GM12878 (cell line): Measurements from ENCODE around the gene TCF15. TPM values are rescaled to one million over a fixed set of nuclear protein-coding genes. Genes with fewer than 3 reads are reported as not detected.

Experiments used
- ATAC-seq: fragments of 200-7000 bp; cut with Tn5 transposase; 3 replicates; pipeline ENCODE4 v1.9.1; 2020; ENCODE audit warnings: mild to moderate bottlenecking, moderate library complexity
- BruUV-seq: library from RNA; stranded (reverse); fragments of 400-500 nt; replicated peaks from 2 replicates; lab custom pipeline; 2021; lab: Mats Ljungman, UMichigan
- CTCF ChIA-PET: fragments of 300-600 bp; sonication (Branson Sonifier 250); formaldehyde crosslinking; extraction: SDS; loops from one replicate; lab custom pipeline; 2021; ENCODE audit warnings: inconsistent platforms; lab: Yijun Ruan, JAX
- POLR2A ChIA-PET: fragments of 350-600 bp; formaldehyde crosslinking; extraction: SDS; loops from one replicate; lab custom pipeline; 2021; ENCODE audit warnings: inconsistent platforms; lab: Charles Lee
- RAD21 ChIA-PET: fragments of 300-600 bp; sonication (Branson Sonifier 250); formaldehyde crosslinking; loops from one replicate; lab custom pipeline; 2023; ENCODE audit warnings: antibody characterized with exemption; ENCODE audit not compliant: unreplicated experiment; lab: Charles Lee
- SMC1A ChIA-PET: fragments of 300-600 bp; sonication (Branson Sonifier 250); formaldehyde crosslinking; loops from one replicate; lab custom pipeline; 2023; ENCODE audit not compliant: unreplicated experiment, uncharacterized antibody; lab: Charles Lee
- DNase-seq: peaks from one replicate; pipeline ENCODE4 v3.0.0-alpha.2; 2011; ENCODE audit warnings: low read depth, low spot score
- FAIRE-seq: peaks from 3 replicates; lab custom pipeline; 2011; peaks lifted over from hg19 to GRCh38; lab: Jason Lieb, UNC
- H2AFZ ChIP-seq: 2 replicates; pipeline ENCODE4 v1.6.0; 2011; ENCODE audit warnings: low read depth, low read length, control low read depth; ENCODE audit not compliant: control insufficient read depth
- H3K27ac ChIP-seq: 2 replicates; pipeline ENCODE4 v1.5.1; 2011; ENCODE audit warnings: control low read depth; ENCODE audit not compliant: control insufficient read depth, insufficient read depth
- H3K27me3 ChIP-seq, 2 experiments: replicated peaks in 1 of 2; 2 replicates each; pipeline versions ENCODE4 v1.6.0 to v1.6.1; 2011; ENCODE audit warnings: low read length in 1 of 2; ENCODE audit not compliant: control insufficient read depth in 2 of 2, insufficient read depth in 2 of 2
- H3K36me3 ChIP-seq, 2 experiments: 2 replicates each; pipeline ENCODE4 v1.5.1; 2011; ENCODE audit warnings: low read length in 1 of 2; ENCODE audit not compliant: control insufficient read depth in 2 of 2, insufficient read depth in 2 of 2
- H3K4me1 ChIP-seq: 2 replicates; pipeline ENCODE4 v1.6.1; 2011; ENCODE audit warnings: mild to moderate bottlenecking, low read length, moderate library complexity, mixed read lengths; ENCODE audit not compliant: control insufficient read depth, insufficient read depth
- H3K4me2 ChIP-seq: 2 replicates; pipeline ENCODE4 v1.6.0; 2011; ENCODE audit warnings: control low read depth; ENCODE audit not compliant: control insufficient read depth, insufficient read depth
- H3K4me3 ChIP-seq: fragments of 200-600 bp; sonication (generic); 2 replicates; pipeline ENCODE4 v1.5.1; 2016
- H3K79me2 ChIP-seq: 2 replicates; pipeline ENCODE4 v1.6.0; 2011; ENCODE audit warnings: low read length; ENCODE audit not compliant: control insufficient read depth, insufficient read depth
- H3K9ac ChIP-seq: 2 replicates; pipeline ENCODE4 v1.8.0; 2011; ENCODE audit warnings: low read length, control low read depth, mixed read lengths; ENCODE audit not compliant: control insufficient read depth, insufficient read depth
- H3K9me3 ChIP-seq: replicated peaks from 3 replicates; pipeline ENCODE4 v1.5.1; 2011; ENCODE audit warnings: mild to moderate bottlenecking, low read length; ENCODE audit not compliant: control insufficient read depth, insufficient read depth
- H4K20me1 ChIP-seq: 2 replicates; pipeline ENCODE4 v1.6.0; 2011; ENCODE audit not compliant: control insufficient read depth, insufficient read depth
- CBX3 ChIP-seq: fragments of 200-600 bp; sonication (generic); IDR thresholded peaks from 2 replicates; pipeline ENCODE4 v1.6.1; 2016; ENCODE audit warnings: low read depth, borderline replicate concordance
- CEBPB ChIP-seq, 2 experiments: fragments of 150-350 bp in 1 of 2; IDR thresholded peaks; 2 replicates each; pipeline ENCODE4 v1.6.1; 2012 to 2014; ENCODE audit warnings: low read depth in 2 of 2, low read length in 2 of 2, borderline replicate concordance in 1 of 2, inconsistent platforms in 1 of 2
- E2F4 ChIP-seq: IDR thresholded peaks from 2 replicates; pipeline ENCODE4 v1.6.1; 2012; ENCODE audit warnings: low read depth, low read length, improper control_type of control experiment
- HDAC2 ChIP-seq: fragments of 200-600 bp; sonication (generic); IDR thresholded peaks from 2 replicates; pipeline ENCODE4 v1.6.1; 2017
- IKZF1 ChIP-seq: fragments of 450-650 bp; conservative IDR thresholded peaks from 2 replicates; pipeline ENCODE4 v1.6.1; 2017; ENCODE audit warnings: antibody characterized with exemption, mild to moderate bottlenecking
- IRF5 ChIP-seq: fragments of 450-650 bp; IDR thresholded peaks from 2 replicates; pipeline ENCODE4 v1.6.1; 2017; ENCODE audit warnings: borderline replicate concordance
- JUND ChIP-seq: IDR thresholded peaks from 2 replicates; pipeline ENCODE4 v1.6.1; 2012; ENCODE audit warnings: low read depth, mild to moderate bottlenecking, low read length, improper control_type of control experiment, moderate library complexity
- MXI1 ChIP-seq: fragments of 150-350 bp; IDR thresholded peaks from 2 replicates; pipeline ENCODE4 v1.6.1; 2011; ENCODE audit warnings: low read depth, mild to moderate bottlenecking, inconsistent platforms, low read length, improper control_type of control experiment
- NFYA ChIP-seq: IDR thresholded peaks from 2 replicates; pipeline ENCODE4 v1.6.1; 2011; ENCODE audit warnings: low read depth, mild to moderate bottlenecking, low read length, improper control_type of control experiment, borderline replicate concordance
- NFYB ChIP-seq: IDR thresholded peaks from 2 replicates; pipeline ENCODE4 v1.6.1; 2011; ENCODE audit warnings: low read depth, mild to moderate bottlenecking, low read length, improper control_type of control experiment, moderate library complexity; ENCODE audit not compliant: insufficient read depth
- NRF1 ChIP-seq: conservative IDR thresholded peaks from 2 replicates; pipeline ENCODE4 v1.6.1; 2011; ENCODE audit warnings: mild to moderate bottlenecking, low read depth, low read length, improper control_type of control experiment
- PRDM15 ChIP-seq: fragments of 450-650 bp; formaldehyde crosslinking; IDR thresholded peaks from 2 replicates; pipeline ENCODE4 v1.4.0; 2020; ENCODE audit warnings: mild to moderate bottlenecking, moderate library complexity
- RAD21 ChIP-seq: IDR thresholded peaks from 2 replicates; pipeline ENCODE4 v1.6.1; 2011; ENCODE audit warnings: mild to moderate bottlenecking, low read depth, low read length, moderate library complexity; ENCODE audit not compliant: insufficient read depth
- SIN3A ChIP-seq: IDR thresholded peaks from 2 replicates; pipeline ENCODE4 v1.6.1; 2012; ENCODE audit warnings: low read depth, low read length, improper control_type of control experiment
- TCF3 ChIP-seq: IDR thresholded peaks from 2 replicates; pipeline ENCODE4 v1.6.1; 2012; ENCODE audit warnings: low read depth, mild to moderate bottlenecking, low read length, borderline replicate concordance; ENCODE audit not compliant: insufficient read depth
- ZNF24 ChIP-seq: fragments of 450-650 bp; IDR thresholded peaks from 2 replicates; pipeline ENCODE4 v1.6.1; 2017; ENCODE audit warnings: antibody characterized with exemption, mild to moderate bottlenecking
- WGBS: methylation state at CpG from one replicate; pipeline ENCODE4 v1.1.6; 2016; ENCODE audit warnings: low lambda C conversion rate; ENCODE audit not compliant: insufficient replicate concordance, insufficient coverage; ENCODE audit errors: missing lambda C conversion rate; 5-methylcytosine and 5-hydroxymethylcytosine counted together
- in situ Hi-C: fragments of 300-500 bp; cut with MboI; formaldehyde crosslinking; loops from 9 replicates; pipeline ENCODE4 v1.14.3; 2018; ENCODE audit warnings: mixed read lengths
- intact Hi-C: fragments of 100-400 bp; cut with micrococcal nuclease; formaldehyde crosslinking; loops from one replicate; pipeline ENCODE4 v1.14.2; 2022; ENCODE audit not compliant: unreplicated experiment
- polyA plus RNA-seq, 11 experiments: library from polyadenylated mRNA; depleted of rRNA in 4 of 11; unstranded in 6 of 11; stranded (reverse) in 5 of 11; fragments of >200 nt; fragmentation: Nextera tagmentation in 4 of 11; fragmentation: Illumina TruSeq in 1 of 11; extraction: Ambion mirVana in 4 of 11; extraction: Trizol in 1 of 11; gene quantifications; 1 replicate in 1 of 11; 2 replicates in 10 of 11; pipeline versions ENCODE4 v1.2.1 to v1.2.3, GENCODE V29; 2011 to 2016; ENCODE audit warnings: inconsistent platforms in 2 of 11, missing spikeins in 2 of 11, low read depth in 1 of 11
- total RNA-seq, 4 experiments: library from RNA; depleted of rRNA in 3 of 4; stranded (reverse); fragments of >200 nt in 3 of 4; fragmentation: Illumina TruSeq in 1 of 4; extraction: Trizol in 1 of 4; gene quantifications; 2 replicates each; pipeline versions ENCODE4 v1.2.1 to v1.2.3, GENCODE V29; 2013 to 2021

Gene TCF15
- total and polyA plus RNA-seq, 10 of the 15 experiments (the other 5 are each of a cell fraction or from before 2014, with no cell fraction given) = 0.08 TPM; not detected in 9

- CTCF ChIA-PET = interaction anchor here (1.2 to 3.2 kb wide), 3 partner anchors 10 to 56 kb away, joined by 3 to 12 read pairs (median 3); no protein-coding TSS in a partner anchor
- no peak for TF ChIP-seq IRF5
- no peak for TF ChIP-seq IKZF1
- no peak for TF ChIP-seq CBX3
- no peak for TF ChIP-seq ZNF24
- TF ChIP-seq CEBPB (IDR thresholded peaks at IDR 0.05; ENCODE audit: borderline replicate concordance in 1 of 2, low read depth in 2 of 2, low read length in 2 of 2) = no peak
- no peak for TF ChIP-seq NFYB
- TF ChIP-seq NRF1 = no peak
- TF ChIP-seq TCF3 = no peak
- no peak for TF ChIP-seq E2F4
- TF ChIP-seq JUND = no peak
- no peak for TF ChIP-seq RAD21
- TF ChIP-seq MXI1 = no peak
- no peak for TF ChIP-seq PRDM15 (CRISPR knock-in tag)
- TF ChIP-seq HDAC2 = no peak
- no peak for TF ChIP-seq NFYA
- no peak for TF ChIP-seq SIN3A
Measured at GRCh38 chr20:617934-618690, 8.0 kb upstream of the TCF15 start.

More at GRCh38 chr20:617934-618690, 8.0 kb upstream of the TCF15 start:
- no peaks in the 10 kb centered on the region for H3K79me2 ChIP-seq
- WGBS = 15% methylated on average over 4 of the region's 4 CpGs
- H3K4me3 ChIP-seq = no peak overlapping the region
- H3K27ac ChIP-seq = no peak overlapping the region
- in situ Hi-C loops (no loop called here), intact Hi-C loops (no loop called here)
- peak; percentile 71 for FAIRE-seq
- H4K20me1 ChIP-seq = no peaks in the 10 kb centered on the region
- H3K4me1 ChIP-seq = peaks cover 6% of the 10 kb centered on the region; the same call in 1 of the 2 replicates
- BruUV-seq = no TSS peak
- ChIA-PET POLR2A (no interaction called here), SMC1A (interaction anchor here (0.8 to 2.1 kb wide), 4 partner anchors 12 to 280 kb away, joined by 3 to 4 read pairs (median 4); no protein-coding TSS in a partner anchor), RAD21 (interaction anchor here (1.2 kb wide), 1 partner anchor 9 kb away, joined by 3 read pairs; no protein-coding TSS in a partner anchor)
- no peak for DNase-seq
- ATAC-seq = no peak
- no peak overlapping the region for H2AFZ ChIP-seq
- H3K9me3 ChIP-seq = peaks cover 4% of the 10 kb centered on the region
- H3K27me3 ChIP-seq = peaks cover 2 to 6% of the 10 kb centered on the region in 2 experiments; a peak in 2 of 4 replicates
- H3K36me3 ChIP-seq = no peaks in the 10 kb centered on the region
- no peak overlapping the region for H3K9ac ChIP-seq
- no peak overlapping the region for H3K4me2 ChIP-seq
